LoVo (cell line): ENCODE data around the gene CHD9.
A peak's percentile ranks its signal among the peaks of the same experiment; 100 is the strongest.
"Not testable (repeated sequence)": the region's sequence is repeated elsewhere in the genome, so short reads cannot be mapped to it uniquely, and the experiment has no call there.

ENCODE experiments used
- DNase-seq: peaks from one replicate; pipeline ENCODE4 v3.0.0-alpha.2; 2016; ENCODE audit warnings: low spot score

The CHD9 gene

DNA sequence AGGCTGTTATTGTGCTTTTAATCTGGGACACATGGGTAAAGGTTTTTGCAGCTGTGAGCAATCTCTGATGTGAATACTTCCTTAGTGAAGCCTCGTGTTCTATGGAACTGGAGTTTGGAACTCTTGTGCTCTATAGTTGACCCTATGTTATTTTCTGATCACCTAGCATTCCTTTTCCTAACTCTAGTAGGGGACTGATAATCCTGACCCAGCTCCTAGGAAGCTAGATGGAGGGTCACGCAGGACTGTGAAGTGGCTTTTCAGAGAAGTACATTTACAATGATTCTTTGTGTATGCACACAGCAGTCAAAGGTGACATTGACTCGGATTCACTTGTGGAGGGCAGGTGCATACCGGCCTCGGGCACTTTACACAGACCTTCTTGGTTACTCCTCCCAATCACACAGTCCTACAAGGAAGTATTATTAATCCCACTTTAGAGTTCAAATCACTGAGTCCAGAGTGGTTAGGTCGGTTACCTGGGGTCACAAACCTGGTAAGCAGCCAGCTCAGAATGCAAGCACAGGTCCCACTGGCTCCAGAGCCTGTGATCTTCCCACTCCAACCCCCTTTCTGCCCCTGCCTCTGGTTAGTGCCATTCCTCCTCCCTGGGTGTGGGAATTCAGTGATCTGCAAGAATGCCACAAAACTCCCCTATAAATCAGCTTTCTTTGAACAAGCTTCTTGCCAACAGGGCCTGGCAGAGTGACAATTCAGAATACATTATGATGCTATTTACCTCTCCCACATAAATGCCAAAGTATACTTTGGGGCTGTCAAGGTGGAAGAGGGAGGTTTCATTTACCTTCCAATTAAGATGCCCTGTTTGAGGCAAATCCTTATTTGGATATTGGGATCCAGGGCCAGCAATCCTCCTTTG is 9.2 kb upstream of the CHD9 start:
- DNase-seq = peak; percentile 60

GRCh38 chr16:53047515-53047914 is 7.3 kb upstream of the CHD9 start:
- DNase-seq = not testable (repeated sequence)

DNA sequence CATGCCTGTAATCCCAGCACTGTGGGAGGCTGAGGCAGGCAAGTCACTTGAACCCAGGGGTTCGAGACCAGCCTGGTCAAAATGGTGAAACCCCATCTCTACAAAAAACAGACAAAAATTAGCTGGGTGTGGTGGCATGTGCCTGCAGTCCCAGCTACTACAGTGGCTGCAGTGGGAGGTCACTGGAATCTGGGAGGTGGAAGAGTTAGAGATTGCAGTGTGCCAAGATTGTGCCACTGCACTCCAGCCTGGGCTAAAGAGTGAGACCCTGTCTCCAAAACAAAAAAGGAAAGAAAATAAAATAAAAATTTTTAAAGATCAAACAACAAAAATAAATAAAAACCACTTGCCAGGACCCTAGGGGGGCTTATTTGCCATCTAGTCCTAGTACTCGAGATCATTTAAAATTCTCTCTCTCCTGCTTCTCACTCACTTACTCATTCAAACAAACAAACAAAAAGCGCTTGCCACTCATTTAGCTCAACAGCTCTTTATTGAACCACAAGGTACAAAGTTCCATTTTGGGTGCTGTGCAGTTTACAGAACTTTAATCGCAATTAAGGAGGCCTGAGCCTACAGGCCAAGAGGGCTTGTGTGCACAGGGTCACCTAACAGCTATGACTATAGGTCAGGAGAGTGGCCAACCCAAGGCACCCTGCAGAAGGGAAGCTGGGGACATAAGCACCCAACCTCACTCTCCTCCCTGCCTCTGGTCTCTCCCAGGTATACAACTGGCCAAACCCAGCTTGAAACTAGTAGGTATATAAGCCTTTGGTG is 6.5 kb upstream of the CHD9 start:
- peak; percentile 66 for DNase-seq

GRCh38 chr16:53051255-53051654 is 3.5 kb upstream of the CHD9 start:
- DNase-seq = not testable (repeated sequence)

GRCh38 chr16:53052519-53053501 is 2.0 kb upstream of the CHD9 start, which contains the start of gene CHD9NB:
CHD9NB (minus strand) TSS chr16:53052897; CDS start chr16:53044158, 8,739 bp downstream.
- peak; percentile 89 for DNase-seq

- DNase-seq = no peak
Measured at GRCh38 chr16:53053967-53054669, 673 bp upstream of the CHD9 start.

DNA sequence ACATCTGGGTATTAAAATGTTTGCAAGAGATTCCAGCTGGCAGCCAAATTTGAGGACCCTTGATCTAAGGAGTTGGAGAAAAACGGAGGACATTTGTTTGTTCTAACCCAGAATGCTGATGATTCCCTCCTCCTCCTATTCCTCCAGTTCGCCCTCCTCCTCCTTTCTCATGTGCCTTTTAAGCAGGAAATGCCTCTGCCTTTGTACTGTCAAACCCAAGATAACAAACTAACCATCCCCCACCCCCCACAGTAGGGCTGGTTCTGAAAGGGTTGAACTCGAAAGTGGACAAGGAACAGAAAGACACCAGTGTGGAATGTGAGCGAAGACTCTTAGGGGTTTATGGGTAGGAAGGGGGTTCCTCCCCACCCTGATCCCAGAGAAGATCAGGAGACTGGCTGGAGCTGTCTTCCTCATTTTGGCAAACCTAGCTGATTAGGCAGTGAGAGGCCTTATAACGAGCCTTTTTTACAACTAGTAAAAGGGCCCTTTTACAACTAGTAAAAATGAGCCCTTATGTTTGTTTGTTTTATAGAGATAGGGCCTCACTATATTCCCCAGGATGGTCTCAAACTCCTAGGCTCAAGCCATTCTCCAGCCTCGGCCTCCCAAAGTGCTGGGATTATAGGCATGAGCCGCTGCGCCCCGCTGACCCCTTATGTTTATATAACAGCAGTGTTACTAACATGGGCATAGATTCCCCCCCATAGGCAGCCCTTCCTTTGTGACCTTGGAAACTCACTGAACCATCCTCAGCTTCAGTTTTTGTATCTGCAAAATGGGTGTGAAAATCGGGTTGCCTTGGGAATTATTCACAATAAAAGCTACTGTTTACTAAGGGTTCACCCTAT is 975 bp downstream of the CHD9 start:
- no peak for DNase-seq

DNA sequence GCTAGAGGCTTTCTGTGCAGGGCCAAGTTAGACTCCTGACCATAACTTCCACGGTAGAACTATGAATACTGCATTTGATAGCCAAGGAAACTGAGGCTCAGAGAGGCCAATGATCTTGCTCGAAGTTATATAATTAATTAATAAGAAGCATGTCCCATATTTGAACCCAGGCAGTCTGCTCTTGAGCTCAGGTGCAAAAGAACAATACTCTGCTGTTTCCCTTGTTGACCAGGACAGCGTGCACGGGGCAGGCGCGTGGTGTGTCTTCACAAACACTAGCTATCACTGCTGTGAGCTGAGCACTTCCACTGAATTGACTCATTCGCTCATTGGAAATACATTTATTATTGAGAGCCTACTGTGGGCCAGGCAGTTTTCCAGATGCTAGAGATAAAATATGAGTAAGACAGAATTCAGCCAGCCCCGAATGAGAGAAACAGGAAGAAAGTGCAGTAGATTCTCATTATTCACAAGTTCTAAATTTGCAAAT is 1.6 kb downstream of the CHD9 start:
- DNase-seq = no peak

DNA sequence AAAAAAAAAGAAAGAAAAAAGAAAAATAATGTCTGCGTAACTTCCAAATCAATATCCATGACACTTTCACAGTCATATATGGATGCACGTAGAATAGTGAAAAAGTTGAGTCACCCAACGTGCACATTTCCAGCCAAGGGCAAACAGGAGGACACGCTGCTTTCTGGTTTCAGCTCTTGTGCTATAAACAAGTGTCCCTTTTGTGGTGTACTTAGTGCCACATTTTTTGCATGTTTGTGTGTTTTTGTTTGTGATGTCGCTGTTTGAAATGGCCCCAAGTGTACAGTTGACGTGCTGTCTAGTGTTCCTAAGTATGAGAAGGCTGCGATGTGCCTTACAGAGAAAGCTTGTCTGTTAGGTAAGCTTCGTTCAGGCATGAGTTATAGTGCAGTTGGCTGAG is 2.9 kb downstream of the CHD9 start:
- no peak for DNase-seq

- no peak for DNase-seq
Measured at GRCh38 chr16:53058441-53058840, 3.6 kb downstream of the CHD9 start.

GRCh38 chr16:53058882-53059281 is 4.1 kb downstream of the CHD9 start:
- no peak for DNase-seq

- DNase-seq = no peak
Measured at GRCh38 chr16:53059672-53060071, 4.9 kb downstream of the CHD9 start.

- DNase-seq = no peak
Measured at GRCh38 chr16:53061256-53061655, 6.5 kb downstream of the CHD9 start.

DNA sequence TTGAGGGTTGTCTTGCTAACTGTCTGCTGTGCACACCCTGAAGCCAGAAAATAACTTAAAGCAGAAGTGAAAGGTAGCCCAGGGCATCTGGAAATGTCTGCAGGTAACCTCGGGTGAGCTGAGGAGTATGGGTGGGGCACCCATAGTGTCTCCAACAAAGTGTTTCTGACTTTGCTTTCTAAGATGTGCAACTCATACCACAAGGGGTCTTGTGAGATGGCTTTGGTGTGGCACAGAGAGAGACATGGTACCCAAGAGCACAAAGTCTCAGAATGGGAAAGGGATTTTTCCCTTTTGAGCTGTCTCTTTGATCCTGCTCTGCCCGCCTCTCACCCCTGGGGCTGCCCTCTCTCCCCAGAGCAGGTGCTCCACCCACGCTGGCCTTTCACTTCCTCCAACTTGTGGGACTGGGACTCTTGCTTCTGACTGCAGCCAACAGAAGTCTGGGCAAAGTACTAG is 6.9 kb downstream of the CHD9 start:
- DNase-seq = no peak

- DNase-seq = no peak
Measured at GRCh38 chr16:53064081-53064578, 9.3 kb downstream of the CHD9 start.

DNA sequence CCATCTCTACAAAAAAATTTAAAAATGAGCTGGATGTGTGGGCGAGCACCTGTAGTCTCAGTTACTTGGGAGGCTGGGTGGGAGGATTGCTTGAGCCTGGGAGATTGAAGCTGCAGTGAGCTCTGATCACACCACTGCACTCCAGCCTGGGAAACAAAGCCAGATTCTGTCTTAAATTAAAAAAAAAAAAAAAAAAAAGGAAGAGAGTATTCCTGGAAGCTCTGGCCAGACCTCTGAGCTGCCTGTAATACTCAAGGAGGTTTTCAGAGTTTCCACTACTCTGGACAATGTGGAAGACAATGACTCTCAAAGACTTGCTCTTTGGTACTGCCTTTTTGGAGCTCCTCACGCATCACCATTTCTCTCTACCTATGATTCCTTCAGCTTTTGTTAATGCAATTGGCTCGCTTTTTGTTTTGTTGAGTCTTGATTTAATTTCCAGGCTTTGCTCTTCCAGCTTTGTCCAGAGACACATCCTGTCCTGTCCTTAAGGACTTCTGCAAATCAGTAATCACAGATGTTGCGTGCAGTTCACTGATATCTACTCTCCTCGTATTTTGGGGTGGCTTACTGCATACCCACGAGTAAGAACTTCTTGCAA is 10.8 kb downstream of the CHD9 start:
- no peak for DNase-seq

DNA sequence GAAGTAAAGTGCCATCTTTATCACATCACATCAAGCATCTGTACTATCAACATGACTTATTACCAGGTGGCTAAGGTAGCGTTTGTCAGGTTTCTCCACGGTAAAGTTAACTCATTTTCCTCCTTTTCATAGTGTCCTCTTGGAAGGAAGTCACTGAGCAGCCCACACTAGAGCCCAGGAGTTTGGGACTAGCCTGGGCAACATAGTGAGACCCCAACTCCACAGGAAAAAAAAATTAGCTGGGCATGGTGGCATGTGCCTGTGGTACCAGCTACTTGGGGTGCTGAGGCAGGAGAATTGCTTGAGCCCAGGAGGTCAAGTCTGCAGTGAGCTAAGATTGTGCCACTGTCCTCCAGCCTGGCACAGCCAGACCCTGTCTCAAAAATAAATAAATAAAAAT is 12.9 kb downstream of the CHD9 start:
- DNase-seq = no peak

DNA sequence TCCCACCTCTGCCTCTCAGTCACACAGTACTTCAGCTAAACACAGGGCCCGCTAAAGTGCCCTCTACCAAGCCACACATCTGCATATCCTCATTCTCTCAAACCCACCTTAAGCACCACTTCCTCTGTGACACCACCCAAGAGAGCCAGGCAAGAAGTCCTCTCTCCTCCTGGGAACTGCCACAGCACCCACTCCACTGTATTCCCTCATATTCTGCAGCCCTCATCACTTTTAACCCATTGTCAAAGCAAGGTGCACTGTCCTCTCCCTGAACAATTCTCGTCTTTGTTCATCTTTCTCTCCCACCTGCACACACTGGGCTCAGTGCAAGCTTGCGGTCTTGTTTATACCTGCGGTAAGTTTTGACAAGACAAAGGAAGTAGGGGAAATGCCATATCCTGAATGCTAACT is 13.6 kb downstream of the CHD9 start:
- DNase-seq = no peak

- DNase-seq = no peak
Measured at GRCh38 chr16:53069772-53070171, 15.0 kb downstream of the CHD9 start.
